Cerebellar cortex (tissue), 1 donor: ENCODE data around the gene PALM2AKAP2.

Experiments used
- DNase-seq: peaks from one replicate; pipeline ENCODE4 v3.0.0-alpha.2; 2015; ENCODE audit warnings: low spot score

PALM2AKAP2 gene

DNA sequence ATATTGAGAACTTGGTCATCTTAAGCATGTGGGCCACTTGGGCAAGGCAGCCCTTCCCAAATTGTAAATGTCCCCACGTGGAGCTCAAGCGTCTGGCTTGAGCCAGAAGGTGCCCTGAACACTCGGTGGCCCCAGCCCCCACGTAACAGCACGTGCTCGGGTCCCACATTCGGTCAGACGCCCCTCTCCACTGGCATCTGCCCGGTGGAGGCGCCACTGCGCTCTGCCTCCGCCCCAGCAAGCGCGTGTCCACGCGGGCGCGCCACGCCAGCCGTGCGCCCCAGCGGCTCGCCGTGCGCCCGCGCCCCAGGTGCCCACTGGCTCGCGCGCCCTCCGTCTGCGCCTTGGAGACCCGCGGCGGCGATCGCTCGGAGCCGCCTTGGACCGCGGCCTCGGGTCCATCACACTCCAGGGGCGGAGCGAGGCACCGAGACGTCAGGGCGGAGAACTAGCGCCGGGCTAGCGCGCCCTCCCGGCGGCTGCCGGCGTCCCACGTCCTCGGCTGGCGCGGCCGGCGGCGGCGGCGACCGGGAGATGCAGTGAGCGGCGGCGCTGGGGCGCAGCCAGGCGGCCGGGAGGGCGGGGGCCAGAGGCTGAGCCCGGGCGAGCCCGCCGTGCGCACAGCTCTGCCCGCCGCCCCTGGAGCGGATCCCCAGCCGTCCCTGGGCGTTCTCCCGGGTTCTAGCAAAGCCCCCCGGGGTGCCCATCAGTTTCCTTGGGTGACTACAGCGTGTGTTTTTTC lies at the start of gene PALM2AKAP2:
Gene PALM2AKAP2, plus strand, starts transcription at position 488 of the 742 bp plus-strand sequence. CDS start 291 bp downstream, outside the sequence.
- no peak for DNase-seq

- no peak for DNase-seq
Measured at GRCh38 chr9:109730228-109730627, 49.8 kb upstream of the PALM2AKAP2 start.

DNA sequence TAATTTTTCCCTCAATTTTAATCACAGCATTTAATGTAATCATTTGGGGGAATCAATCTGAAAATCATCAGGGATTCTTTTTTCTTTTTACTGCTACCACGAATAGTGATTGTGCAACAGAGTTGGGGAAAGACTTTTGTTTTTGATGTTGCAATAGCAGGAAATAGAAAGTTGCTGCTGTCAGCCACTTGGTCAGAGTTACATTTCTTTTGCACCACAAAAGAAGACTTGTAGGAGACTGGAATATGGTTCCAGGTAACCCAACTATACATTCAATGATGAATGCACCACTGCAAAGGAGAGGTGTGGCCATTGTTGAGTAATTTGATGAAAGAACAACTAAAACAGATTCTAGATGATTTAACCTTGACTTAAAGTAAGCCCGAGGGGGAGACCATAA lies 46.3 kb upstream of the PALM2AKAP2 start:
- no peak for DNase-seq

GRCh38 chr9:109734814-109735213 lies 45.2 kb upstream of the PALM2AKAP2 start:
- no peak for DNase-seq

- no peak for DNase-seq
Measured at GRCh38 chr9:109735801-109736200, 44.2 kb upstream of the PALM2AKAP2 start.

DNA sequence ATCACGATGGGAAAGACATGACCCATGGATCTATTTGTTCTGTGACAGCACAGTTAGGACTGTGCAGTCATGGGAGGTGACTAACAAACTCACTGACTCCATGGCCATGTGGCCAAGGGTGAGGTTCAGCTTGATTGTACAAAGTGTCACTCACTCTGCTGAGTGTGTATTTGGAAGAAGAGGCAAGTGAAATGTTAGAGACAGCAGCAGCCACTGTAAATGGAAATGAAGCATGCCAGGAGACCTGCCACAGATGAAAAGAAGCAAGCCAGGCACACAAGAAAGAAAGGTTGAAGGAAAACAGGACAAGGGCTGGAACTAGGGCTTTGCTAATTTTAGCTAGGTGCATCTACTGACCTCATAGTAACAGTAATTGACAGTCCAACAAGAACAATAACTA lies 42.7 kb upstream of the PALM2AKAP2 start:
- no peak for DNase-seq

GRCh38 chr9:109739760-109740159 lies 40.2 kb upstream of the PALM2AKAP2 start:
- no peak for DNase-seq

DNA sequence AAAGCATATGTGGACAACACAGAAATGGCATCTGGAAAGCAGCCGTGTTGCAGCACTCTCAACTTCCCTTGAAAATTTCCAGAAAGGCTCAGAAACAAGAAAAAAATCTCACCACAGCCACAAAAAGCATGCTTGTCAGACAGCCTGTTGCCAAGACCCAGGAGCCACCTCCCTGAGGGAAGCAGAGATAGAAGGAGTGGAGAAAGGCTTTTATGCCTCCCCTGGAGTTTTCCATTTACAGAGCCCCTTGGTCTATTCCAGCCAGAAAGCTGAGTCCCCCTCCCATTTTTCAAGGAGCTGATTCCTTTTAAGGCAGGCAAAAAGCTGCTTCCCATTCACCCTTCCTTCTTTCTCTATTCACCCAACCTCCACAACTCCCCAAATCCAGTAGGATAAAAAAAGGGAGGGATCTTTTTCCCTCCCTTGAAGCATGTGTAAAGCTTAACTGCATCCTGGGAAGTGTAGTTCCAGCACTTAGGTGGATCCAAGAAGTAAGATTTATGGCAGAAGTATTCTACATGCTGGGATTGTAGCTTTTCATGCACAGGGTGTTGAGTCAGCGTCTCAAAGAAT lies 37.1 kb upstream of the PALM2AKAP2 start:
- no peak for DNase-seq

- no peak for DNase-seq
Measured at GRCh38 chr9:109743696-109744095, 36.3 kb upstream of the PALM2AKAP2 start.

GRCh38 chr9:109745335-109746283 lies 34.4 kb upstream of the PALM2AKAP2 start:
- no peak for DNase-seq

DNA sequence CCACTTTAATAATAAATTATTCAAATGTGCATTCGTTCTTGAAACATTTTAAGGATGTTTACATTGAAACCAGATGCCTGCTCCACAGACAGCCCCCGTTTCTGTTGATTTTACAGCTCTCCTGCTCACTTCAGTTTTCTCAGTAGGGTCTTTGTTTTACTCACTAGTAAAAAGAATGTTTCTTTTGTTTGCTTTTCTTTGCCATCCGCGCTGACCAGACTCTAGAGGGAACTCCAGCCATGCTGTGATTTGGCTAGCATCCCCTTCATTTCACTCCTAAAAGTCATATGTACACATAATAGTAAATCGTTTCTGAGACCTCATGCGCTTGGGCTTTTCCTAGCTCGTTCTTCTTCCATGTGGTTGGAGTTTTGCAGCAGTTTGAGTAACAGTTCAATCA lies 28.7 kb upstream of the PALM2AKAP2 start:
- no peak for DNase-seq

DNA sequence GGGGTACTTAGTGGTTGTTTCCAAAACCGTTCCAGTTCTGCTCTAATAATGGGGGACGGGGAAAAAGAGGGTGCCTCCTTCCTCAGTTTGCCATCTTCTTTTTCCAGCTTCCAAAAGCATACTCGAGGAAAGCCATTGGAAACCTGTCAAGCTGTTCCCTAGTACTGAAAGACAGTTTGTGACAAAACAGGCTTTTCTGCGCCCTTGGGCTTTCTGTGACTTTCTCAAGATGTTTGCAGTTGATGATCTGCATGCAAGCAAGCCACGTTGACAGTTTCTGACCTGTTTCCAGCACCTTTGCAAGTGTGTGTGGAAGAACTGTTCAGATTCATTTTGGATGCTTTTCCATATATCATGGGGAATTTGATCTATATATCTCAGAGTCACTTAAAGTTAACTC lies 26.7 kb upstream of the PALM2AKAP2 start:
- DNase-seq = no peak

- DNase-seq = no peak
Measured at GRCh38 chr9:109755040-109755439, 25.0 kb upstream of the PALM2AKAP2 start.

GRCh38 chr9:109759589-109759988 lies 20.4 kb upstream of the PALM2AKAP2 start:
- DNase-seq = no peak

DNA sequence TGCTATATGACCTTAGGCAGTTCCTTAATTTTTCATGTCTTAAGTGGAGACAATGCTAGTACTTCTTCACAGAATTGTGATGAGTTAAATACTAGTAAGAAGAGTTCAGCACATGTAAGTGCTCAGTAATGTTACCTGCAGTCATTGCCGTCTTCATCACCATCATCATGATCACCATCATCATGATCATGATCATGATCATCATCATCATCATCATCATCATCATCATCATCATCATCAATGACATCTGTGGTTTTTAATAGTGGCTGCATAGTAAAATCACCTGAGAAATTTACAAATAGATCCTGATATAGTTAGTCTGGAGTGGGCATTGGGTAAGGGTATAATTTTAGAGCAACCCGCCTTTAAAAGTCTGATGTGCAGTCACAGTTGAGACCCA lies 14.7 kb upstream of the PALM2AKAP2 start:
- DNase-seq = no peak

DNA sequence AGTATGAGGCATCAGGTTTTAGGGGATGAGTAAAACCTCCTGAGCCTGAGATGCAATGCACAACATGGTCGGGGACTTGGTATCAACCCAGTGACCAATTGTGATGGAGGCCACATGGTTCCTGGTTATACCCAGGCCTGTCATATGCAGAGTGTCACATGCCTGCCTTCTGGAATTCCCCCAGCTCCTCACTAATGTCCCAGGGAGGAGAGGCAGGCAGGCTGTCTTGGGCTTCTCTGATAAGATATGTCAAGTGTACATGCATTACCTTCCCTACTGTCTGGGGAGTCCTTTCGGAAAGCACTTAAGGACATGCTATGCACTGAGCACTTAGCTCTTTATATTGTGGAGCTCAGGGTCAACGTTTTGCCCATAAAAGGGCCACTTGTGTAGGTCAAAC lies 14.2 kb upstream of the PALM2AKAP2 start:
- no peak for DNase-seq

DNA sequence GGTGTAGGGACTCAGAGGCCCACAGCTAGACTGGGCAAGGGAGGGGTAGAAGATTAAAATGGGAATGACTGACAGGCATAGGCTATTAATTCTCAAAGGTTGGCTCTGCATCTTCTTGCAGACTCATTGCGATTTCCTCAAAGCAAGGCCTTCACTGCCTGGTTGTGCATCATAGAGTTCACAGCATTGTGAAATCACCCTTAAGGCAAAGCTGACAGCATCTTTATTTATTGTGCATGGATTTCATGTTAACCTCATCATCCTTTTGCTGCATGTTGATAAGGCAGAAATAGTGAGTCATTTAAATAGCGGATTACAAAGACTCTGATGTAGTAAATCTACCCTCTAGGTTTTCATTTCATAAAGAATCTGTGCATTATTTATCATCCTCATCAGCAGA lies 13.6 kb upstream of the PALM2AKAP2 start:
- no peak for DNase-seq

DNA sequence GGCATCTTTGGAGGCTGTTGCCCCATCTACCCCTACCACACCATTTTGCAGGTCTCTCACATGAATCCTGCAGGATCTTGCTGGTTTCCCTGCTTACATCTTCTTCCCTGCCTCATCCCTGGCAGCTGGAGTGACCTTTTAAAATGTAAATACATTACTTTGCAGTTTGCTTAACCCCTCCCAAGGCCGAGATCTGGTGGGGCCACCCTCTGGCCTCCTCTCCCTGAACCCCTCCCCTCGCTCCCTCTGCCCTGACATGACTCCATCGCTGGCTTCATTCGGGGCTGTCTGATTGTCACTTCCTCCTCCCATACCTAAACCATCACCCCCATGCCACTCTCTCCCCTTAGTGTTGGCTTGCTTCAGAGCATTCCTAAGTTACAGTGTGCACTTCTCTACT lies 12.6 kb upstream of the PALM2AKAP2 start:
- no peak for DNase-seq

GRCh38 chr9:109767814-109768213 lies 12.2 kb upstream of the PALM2AKAP2 start:
- no peak for DNase-seq

DNA sequence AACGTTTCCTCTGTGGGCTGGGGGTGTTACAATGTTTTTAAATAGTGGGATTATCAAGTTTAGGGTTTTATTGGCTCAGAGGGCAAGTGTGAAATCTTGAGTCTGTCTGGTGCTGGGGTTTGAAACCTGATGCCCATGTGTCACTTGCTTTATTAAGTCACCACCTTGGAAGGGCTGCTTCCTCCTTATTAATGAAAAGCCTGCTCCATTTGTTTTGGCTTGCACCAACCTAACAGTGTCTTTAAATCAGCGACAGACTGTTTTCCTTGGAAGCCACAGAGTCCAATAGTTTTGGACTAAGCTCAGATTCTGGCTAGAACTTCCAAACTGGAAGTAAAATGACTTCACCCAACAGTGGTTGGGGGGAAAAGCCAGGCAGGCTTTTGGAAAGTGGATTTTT lies 10.7 kb upstream of the PALM2AKAP2 start:
- DNase-seq = no peak

DNA sequence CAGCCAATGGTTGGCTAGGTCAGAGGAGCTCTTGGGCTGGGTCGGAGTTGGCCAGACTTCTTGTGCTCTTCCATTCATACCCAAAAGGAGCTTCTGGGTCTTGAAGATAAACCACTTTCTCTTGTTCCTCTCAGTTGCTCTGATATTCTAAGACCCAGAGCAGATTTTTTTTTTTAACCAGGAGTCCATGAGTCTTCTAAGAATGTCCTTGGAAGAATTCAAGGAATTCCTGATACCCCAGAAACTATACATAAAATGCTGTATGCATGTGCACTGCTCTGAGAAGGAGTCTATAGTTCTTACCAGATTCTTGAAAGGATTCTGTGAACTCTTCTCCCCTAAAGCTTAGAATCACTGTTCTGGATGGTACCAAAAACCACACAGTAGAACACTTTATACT lies 9.9 kb upstream of the PALM2AKAP2 start:
- no peak for DNase-seq

DNA sequence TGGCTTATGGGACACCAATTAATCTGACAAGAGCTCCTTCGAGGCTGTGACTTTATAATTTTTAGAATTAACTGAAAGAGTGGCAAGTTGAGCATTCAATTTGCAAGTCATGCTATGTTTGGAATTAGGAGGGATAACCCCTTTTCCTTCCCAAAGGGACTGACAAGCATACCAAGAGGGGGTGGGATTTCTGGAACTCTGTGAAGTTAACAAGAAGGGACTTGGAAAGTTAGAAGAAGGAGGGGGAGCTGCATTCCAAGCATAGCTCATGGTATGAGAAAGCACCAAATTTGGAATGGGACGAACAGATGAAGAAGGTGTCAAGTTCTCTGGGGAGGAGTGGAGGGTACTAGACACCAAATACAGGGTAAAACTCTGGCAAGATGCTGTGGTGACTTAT lies 8.9 kb upstream of the PALM2AKAP2 start:
- DNase-seq = no peak
